Right lobe of liver (tissue), 4 donors: ENCODE results near the gene SLC2A1.

Experiments used
- POLR2A ChIP-seq: fragments of 450-650 bp; IDR thresholded peaks from one replicate; pipeline ENCODE4 v1.6.1; 2017; ENCODE audit warnings: antibody characterized with exemption, mild to moderate bottlenecking
- TF ChIP-seq, protein P1 (sequence below), 4 donors: fragments of 200-600 bp in 3 of 4; fragments of 450-650 bp in 1 of 4; IDR thresholded peaks; one replicate each; pipeline versions ENCODE4 v1.5.1 to v1.8.0; 2016 to 2022; ENCODE audit warnings: antibody characterized with exemption in 4 of 4, mild to moderate bottlenecking in 2 of 4
- donor health status: DM: no; HTN: no; CAD: no.
- donor health status: DM: no; HTN: no; CAD: no.
- donor health status: DM: no; HTN: yes; CAD: no.

GRCh38 chr1:42913426-42914091 lies 45.1 kb downstream of the SLC2A1 start:
- TF ChIP-seq, protein P1, sequence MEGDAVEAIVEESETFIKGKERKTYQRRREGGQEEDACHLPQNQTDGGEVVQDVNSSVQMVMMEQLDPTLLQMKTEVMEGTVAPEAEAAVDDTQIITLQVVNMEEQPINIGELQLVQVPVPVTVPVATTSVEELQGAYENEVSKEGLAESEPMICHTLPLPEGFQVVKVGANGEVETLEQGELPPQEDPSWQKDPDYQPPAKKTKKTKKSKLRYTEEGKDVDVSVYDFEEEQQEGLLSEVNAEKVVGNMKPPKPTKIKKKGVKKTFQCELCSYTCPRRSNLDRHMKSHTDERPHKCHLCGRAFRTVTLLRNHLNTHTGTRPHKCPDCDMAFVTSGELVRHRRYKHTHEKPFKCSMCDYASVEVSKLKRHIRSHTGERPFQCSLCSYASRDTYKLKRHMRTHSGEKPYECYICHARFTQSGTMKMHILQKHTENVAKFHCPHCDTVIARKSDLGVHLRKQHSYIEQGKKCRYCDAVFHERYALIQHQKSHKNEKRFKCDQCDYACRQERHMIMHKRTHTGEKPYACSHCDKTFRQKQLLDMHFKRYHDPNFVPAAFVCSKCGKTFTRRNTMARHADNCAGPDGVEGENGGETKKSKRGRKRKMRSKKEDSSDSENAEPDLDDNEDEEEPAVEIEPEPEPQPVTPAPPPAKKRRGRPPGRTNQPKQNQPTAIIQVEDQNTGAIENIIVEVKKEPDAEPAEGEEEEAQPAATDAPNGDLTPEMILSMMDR (IDR thresholded peaks at IDR 0.05), result peak; percentile 66 to 98 (median 80)
- TF ChIP-seq POLR2A, result no peak
